ENCODE results near the gene CCS. TPM values are rescaled to one million over a fixed set of nuclear protein-coding genes. Genes with fewer than 3 reads are reported as not detected.
"Not testable (repeated sequence)": the region's sequence is repeated elsewhere in the genome, so short reads cannot be mapped to it uniquely, and the experiment has no call there.

CCS gene
- total RNA-seq, result 79.8 to 81.4 TPM (median 80.7 TPM) in 3 replicates

- H3K36me3 Mint-ChIP-seq, result no peaks in the 10 kb centered on the region
- no peaks in the 10 kb centered on the region for H3K27me3 Mint-ChIP-seq (ENCODE audit: low read depth)
Measured at GRCh38 chr11:66592457-66593302, at the start of gene CCS, which contains the start of gene CCDC87. Gene CCS (plus strand): TSS chr11:66593185. CDS start chr11:66593262, 77 bp downstream. Gene CCDC87 (minus strand): TSS chr11:66593063. CDS start chr11:66593015, 48 bp downstream.

GRCh38 chr11:66543263-66544107 lies 49.5 kb upstream of the CCS start:
- TF ChIP-seq, protein P1, sequence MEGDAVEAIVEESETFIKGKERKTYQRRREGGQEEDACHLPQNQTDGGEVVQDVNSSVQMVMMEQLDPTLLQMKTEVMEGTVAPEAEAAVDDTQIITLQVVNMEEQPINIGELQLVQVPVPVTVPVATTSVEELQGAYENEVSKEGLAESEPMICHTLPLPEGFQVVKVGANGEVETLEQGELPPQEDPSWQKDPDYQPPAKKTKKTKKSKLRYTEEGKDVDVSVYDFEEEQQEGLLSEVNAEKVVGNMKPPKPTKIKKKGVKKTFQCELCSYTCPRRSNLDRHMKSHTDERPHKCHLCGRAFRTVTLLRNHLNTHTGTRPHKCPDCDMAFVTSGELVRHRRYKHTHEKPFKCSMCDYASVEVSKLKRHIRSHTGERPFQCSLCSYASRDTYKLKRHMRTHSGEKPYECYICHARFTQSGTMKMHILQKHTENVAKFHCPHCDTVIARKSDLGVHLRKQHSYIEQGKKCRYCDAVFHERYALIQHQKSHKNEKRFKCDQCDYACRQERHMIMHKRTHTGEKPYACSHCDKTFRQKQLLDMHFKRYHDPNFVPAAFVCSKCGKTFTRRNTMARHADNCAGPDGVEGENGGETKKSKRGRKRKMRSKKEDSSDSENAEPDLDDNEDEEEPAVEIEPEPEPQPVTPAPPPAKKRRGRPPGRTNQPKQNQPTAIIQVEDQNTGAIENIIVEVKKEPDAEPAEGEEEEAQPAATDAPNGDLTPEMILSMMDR (IDR thresholded peaks at IDR 0.05; ENCODE audit: unreplicated experiment), result no peak
- Mint-ChIP-seq H3K4me1 (peaks cover 13% of the 10 kb centered on the region), H3K4me3 (peak overlapping the region; percentile 12), H3K9me3 (no peaks in the 10 kb centered on the region), H3K36me3 (peaks cover 19% of the 10 kb centered on the region), H3K27me3 (ENCODE audit: low read depth) (peaks cover 3% of the 10 kb centered on the region), H3K27ac (peak overlapping the region; percentile 18)
- DNase-seq (ENCODE audit: low spot score in 2 of 2, unreplicated experiment in 2 of 2), result no peak

More at GRCh38 chr11:66592457-66593302, at the start of gene CCS, which contains the start of gene CCDC87:
- peak within 1 kb of the TSS; percentile 100 for H3K4me3 Mint-ChIP-seq
- H3K4me1 Mint-ChIP-seq, result peaks cover 24% of the 10 kb centered on the region
- peak; percentile 98 to 99 for DNase-seq (ENCODE audit: low spot score in 2 of 2, unreplicated experiment in 2 of 2)
- TF ChIP-seq, protein P1 (IDR thresholded peaks at IDR 0.05; ENCODE audit: unreplicated experiment), result peak; percentile 48
- H3K9me3 Mint-ChIP-seq, result peaks cover 7% of the 10 kb centered on the region
- H3K27ac Mint-ChIP-seq, result peak within 1 kb of the TSS; percentile 100

DNA sequence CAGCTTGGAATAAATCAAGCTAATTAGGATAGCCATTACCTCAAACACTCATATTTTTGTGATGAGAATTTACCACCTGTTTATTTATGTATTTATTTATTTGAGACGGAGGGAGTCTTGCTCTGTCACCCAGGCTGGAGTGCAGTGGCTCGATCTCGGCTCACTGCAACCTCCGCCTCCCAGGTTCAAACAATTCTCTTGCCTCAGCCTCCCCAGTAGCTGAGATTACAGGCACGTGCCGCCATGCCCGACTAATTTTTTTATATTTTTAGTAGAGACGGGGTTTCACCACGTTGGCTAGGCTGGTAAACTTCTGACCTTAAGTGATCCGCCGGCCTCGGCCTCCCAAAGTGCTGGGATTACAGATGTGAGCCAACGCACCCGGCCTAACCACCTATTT lies 48.0 kb upstream of the CCS start:
- H3K27ac Mint-ChIP-seq; DNase-seq (ENCODE audit: low spot score in 2 of 2, unreplicated experiment in 2 of 2); H3K9me3 Mint-ChIP-seq; H3K27me3 Mint-ChIP-seq (ENCODE audit: low read depth): not testable (repeated sequence)
- peak overlapping the region; percentile 73 for H3K4me3 Mint-ChIP-seq
- peaks cover 13% of the 10 kb centered on the region for H3K4me1 Mint-ChIP-seq
- peaks cover 15% of the 10 kb centered on the region for H3K36me3 Mint-ChIP-seq

DNA sequence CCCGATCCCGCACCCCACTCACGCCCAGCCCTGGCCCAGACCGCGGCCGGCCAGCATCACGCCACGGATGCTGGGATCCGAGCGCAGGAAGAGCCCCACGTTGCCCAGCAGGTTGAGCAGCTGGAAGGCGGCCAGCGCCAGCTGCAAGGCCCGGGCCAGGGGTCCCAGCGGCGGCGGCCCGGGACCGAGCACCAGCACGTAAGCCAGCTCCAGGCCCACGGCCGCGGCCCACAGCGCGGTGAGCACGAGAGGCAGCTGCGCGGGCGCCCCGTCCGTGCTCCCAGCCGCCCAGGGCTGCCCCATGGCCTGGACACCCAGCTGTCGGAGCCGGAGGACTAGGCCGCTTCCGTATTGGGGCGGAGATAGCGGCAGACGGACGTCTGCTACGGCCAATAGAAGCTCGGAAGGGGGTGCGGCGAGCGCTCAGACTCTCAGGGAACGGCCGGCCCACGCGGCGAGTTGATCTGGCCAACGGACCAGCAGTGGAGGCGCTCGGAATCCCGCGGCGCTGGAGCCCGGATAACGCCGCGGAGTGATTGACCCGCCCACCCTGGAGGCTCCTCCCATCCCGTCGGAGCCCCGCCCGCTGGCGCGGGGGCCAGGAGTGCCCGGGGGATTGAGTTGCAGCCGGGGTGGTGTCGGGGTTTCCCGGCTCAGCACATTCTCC lies 47.2 kb upstream of the CCS start, which contains the start of gene ZDHHC24:
TSS of gene ZDHHC24 (minus strand) at position 348 of the 667 bp plus-strand sequence. CDS start at position 303, 45 bp downstream.
- H3K4me1 Mint-ChIP-seq, result peaks cover 13% of the 10 kb centered on the region
- H3K36me3 Mint-ChIP-seq, result peaks cover 15% of the 10 kb centered on the region
- TF ChIP-seq, protein P1 (IDR thresholded peaks at IDR 0.05; ENCODE audit: unreplicated experiment), result no peak
- DNase-seq (ENCODE audit: low spot score in 2 of 2, unreplicated experiment in 2 of 2), result peak; percentile 84 to 93
- H3K9me3 Mint-ChIP-seq, result no peaks in the 10 kb centered on the region
- H3K27me3 Mint-ChIP-seq (ENCODE audit: low read depth), result peaks cover 3% of the 10 kb centered on the region
- H3K27ac Mint-ChIP-seq, result peak within 1 kb of the TSS; percentile 22
- peak within 1 kb of the TSS; percentile 73 for H3K4me3 Mint-ChIP-seq

GRCh38 chr11:66546368-66546965 lies 46.5 kb upstream of the CCS start, which contains the start of gene ACTN3:
Gene ACTN3 (plus strand): TSS chr11:66546903. CDS start chr11:66546938, 35 bp downstream.
- Mint-ChIP-seq H3K4me3 (peak within 1 kb of the TSS; percentile 63), H3K9me3 (no peaks in the 10 kb centered on the region), H3K27ac (no peak within 1 kb of the TSS), H3K27me3 (ENCODE audit: low read depth) (peaks cover 3% of the 10 kb centered on the region), H3K4me1 (peaks cover 13% of the 10 kb centered on the region), H3K36me3 (peaks cover 11% of the 10 kb centered on the region)
- no peak for DNase-seq (ENCODE audit: low spot score in 2 of 2, unreplicated experiment in 2 of 2)
- TF ChIP-seq, protein P1 (IDR thresholded peaks at IDR 0.05; ENCODE audit: unreplicated experiment), result no peak
